Ureter (tissue), 1 donor: Measurements from ENCODE around the gene PEPD. TPM values are rescaled to one million over a fixed set of nuclear protein-coding genes. Genes with fewer than 3 reads are reported as not detected.

Source experiments
- DNase-seq: peaks from one replicate; pipeline ENCODE4 v3.0.0-alpha.2; 2020; ENCODE audit warnings: low spot score
- total RNA-seq: library from RNA; stranded (reverse); gene quantifications from one replicate; pipeline ENCODE4 v1.2.4, GENCODE V29; 2023
- donor health status: DM: yes; HTN: yes; CAD: no.

Gene PEPD
- total RNA-seq, 1 donor from 2014 or later: 86.6 TPM

- DNase-seq: no peak
Measured at GRCh38 chr19:33511346-33511745, 10.2 kb downstream of the PEPD start.

DNA sequence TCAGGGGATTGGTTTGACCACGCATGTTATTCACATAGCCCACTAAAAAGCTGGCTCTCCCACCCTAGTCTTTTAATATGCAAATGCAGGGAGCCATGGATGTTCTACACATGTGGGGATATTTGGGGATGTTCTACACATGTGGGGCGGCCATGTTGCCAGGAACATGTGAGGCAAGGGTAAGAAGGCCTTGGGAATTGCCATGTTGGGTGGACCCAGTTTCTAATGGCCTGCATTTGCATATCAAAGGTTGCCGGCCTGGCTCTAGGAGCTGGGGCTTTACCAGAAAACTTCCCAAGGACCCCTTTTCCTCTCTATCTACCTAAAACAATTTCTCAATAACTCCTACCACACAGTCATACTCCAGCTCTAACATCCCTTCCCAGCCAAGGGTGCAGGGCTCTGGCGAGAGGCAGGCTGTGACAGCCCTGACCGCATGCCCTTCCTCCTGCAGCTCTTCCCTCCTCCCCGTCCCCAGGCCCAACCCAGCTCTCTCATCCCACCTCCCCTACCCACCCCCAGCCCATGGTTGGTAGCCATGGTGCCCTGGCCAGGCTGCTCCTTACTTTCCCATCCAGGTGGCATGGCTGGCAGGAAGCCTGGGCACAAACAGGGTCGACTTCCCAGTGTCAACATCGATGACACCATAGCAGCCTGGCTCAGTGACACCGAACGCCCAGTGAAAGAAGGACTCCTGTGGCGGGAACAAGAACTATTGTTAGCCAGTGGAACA lies 11.0 kb downstream of the PEPD start:
- DNase-seq: no peak

GRCh38 chr19:33509774-33510173 lies 11.8 kb downstream of the PEPD start:
- DNase-seq: peak; percentile 61

- DNase-seq: no peak
Measured at GRCh38 chr19:33508941-33509614, 12.5 kb downstream of the PEPD start.

GRCh38 chr19:33508431-33508830 lies 13.2 kb downstream of the PEPD start:
- no peak for DNase-seq

DNA sequence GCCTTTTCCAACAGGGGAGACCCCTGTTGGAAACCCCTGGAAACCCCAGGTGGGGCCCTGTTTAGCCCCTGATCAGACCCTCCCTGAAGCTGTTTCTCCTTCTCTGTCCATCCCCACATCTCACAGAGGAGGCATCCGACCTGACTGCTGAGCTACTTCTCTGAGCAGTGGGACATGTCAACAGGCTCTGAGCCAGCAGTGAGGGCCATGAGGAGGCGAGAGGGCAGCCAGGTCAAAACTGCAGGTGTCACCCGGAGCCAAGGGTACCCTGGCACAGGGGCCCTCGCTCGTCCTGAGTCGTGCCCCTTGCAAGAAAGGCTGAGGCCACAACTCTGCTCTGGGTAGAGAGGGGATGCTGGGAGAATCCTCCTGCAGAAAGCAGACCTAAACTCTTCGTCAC lies 13.6 kb downstream of the PEPD start:
- DNase-seq: no peak

DNA sequence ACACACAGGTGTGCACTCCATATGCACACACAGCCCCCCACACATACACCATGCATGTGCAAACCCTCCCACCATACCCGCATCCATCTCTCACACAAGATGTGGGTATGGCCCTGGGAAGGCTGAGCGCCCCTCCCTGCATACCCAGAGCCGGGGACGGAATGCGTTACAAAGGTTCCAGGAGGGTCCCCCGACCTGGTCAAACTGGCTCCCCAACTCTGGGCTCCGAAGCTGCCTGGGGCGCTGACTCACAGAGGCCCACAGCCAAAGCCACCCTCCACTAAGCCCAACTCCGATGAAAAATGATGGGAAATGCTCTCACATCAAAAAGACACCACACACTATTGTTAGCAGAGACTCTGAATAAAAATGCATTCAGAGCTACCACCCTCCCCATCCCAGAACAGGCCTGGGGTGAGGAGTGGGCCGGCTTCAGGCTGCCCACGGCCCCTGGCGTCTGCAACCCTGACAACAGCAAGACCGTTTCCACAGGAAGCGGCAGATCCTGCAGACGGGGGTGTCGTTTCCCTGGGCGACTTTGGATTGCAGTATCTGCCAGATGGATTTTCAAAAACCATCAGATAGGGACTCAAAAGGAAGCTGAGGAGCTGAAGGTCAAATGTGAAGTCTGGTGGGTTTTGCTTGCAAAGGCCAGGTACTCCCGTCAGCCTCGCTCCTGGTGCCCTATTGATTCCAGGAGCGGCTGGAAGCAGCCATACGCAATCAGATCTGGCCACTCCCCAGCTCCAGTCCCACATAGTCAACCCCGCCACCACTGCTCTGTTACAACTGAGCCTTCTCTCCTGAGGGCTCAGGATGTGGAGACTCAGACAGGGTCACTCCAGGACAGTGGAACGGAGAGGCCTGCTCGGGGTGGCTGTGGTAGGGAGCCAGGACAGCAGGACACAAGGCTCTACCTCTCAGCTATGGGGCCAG lies 14.3 kb downstream of the PEPD start:
- peak; percentile 72 for DNase-seq

GRCh38 chr19:33506498-33506897 lies 15.1 kb downstream of the PEPD start:
- no peak for DNase-seq

- DNase-seq: no peak
Measured at GRCh38 chr19:33505823-33506222, 15.8 kb downstream of the PEPD start.

DNA sequence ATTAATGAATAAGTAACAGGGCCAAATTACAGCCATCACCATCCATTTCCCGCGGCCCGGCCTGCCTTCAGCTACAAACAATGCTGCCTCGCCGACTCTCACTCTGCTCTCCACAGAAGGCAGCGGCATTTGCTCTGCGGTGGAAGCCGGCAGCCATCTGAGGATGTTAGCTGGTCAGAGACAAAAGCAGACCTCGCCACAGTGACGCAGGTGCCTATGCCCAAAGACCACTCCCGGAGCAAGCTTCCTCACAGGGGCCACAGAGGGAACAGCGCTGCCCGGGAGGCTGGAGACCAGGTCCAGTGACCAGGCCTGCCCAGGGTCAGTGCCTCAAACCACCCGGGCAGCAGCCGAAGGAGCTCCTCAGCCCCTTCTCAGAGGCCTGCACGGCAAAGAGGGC lies 16.4 kb downstream of the PEPD start:
- DNase-seq: no peak

DNA sequence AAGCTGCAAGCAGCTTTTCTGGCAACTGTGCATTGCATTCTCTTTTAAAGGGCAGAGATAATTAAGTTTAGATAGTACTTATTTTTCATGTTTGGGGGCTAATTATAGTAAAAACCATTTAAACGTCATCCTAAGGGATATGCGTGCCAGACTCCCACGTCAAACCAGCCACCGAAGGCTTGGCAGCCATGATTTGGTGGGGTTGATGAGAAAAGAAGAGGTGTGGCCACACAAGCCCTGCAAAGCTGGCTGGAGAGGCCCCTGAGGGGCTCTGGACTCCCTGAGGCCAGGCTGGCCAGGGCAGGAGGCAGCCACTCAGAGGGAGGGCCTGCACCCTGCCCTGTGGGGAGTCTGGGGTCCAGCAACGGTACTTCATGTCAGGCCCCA lies 17.5 kb downstream of the PEPD start:
- no peak for DNase-seq

DNA sequence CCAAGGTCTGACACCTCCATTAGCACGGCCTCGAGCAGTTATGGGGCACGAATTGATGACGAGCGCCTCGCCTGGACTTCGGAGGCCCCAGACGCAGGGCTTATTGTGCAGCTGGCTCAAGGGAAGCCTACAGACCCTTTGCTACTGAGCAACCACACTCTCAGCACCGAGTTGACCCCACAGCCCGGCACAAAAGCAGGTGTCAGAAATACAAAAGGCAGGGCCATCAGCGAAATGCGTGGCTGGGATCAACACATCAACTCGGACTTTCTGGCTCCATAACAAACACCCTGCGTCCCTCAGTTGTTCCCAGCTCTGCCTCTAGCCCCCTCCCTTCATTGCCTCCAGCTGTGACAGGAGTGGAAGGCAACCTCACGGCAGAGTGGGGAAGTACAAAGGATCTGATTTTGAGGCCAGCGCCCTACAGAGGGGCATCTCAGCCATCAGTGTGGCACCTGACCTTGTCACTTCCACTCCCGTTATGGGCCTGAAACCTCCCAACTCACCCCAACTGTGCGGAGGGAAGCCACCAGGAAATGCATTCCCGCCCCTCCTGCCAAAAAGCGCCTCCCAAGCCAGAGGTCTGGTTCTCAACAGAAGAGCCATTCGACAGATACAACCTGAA lies 18.0 kb downstream of the PEPD start:
- DNase-seq: no peak

DNA sequence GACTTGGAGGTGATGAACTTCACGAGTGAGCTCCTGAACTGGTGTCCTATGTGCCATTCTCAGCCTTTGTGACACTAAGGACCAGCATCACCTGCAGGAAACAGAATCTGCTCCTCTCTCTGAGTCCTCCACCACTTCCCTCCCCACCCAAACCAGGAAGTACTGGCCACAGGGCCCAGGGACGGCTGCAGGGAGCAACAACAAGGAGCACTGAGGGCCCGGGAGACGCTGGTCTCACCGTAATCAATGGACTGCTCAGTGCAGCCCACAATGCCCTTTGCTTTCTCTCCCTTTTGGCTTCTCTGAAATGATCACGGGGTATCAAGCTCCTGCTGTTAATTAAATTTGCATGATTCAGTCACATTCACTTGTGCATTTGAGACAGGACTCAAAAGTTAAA lies 18.6 kb downstream of the PEPD start:
- no peak for DNase-seq

- no peak for DNase-seq
Measured at GRCh38 chr19:33502521-33502920, 19.1 kb downstream of the PEPD start.

GRCh38 chr19:33501693-33502356 lies 19.8 kb downstream of the PEPD start:
- no peak for DNase-seq

GRCh38 chr19:33500991-33501390 lies 20.6 kb downstream of the PEPD start:
- no peak for DNase-seq

DNA sequence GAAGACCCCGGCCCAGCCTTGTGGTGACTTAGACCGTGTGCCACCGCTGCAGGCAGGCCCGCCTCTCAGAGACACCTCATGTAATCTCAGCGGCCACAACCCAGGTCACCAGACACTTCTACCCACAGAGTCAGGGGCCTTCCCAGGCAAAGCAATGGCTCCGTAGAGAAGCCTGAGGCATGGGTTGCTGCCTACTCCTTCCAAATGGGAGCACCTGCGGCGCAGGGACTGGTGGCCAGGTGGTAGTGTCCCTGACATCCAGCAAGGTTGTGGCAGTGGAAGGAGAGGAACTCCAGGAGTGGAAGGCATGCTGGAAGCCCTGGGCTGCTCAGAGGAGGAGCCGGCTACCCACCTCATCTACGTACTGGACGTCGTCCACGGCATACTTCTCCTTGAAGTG lies 21.0 kb downstream of the PEPD start:
- DNase-seq: no peak

DNA sequence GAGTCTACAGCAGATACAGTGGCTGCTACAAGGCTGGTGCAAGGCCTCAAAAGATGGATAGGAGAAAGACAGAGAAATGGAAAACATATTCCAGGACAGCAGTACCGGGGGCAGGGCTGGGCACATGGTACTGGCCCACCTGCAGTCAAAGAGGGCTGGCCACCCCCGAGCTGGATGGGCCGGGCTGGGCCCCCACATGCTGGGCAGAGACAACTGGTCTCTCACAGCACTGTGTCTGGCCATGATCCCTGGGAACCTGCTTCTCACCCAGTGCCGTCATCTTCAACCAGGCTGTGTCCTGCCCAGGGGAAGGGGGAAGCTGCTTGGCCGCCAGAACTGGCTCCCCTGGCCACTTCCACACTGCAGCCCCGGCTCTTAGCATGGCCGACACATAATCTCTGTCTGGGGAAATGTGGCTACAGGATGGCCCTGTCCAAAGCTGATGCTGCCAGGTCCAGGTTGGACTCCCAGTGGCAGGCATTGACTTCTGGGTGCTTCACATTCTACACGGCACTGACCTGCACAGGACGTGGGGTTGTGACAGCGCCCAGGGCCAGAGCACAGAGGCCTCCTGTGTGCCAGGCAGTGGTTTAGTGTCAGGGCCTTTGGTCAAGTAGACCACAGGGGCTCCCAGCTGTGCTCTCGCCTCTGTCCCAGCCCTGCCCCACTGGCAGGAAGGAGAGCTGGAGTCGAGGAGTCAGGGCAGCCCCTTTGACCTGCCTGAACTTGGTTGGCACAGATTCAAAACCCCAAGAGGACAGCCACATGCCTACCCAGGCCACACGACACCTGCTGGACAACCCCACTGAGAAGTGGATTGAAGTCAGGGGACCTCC lies 21.7 kb downstream of the PEPD start:
- no peak for DNase-seq

GRCh38 chr19:33499248-33499647 lies 22.3 kb downstream of the PEPD start:
- DNase-seq: no peak

- DNase-seq: no peak
Measured at GRCh38 chr19:33498391-33499000, 23.1 kb downstream of the PEPD start.
